RWPE1 (cell line): Measurements from ENCODE around the gene KLHL28.

Source experiments
- CTCF ChIA-PET: fragments of 350-600 bp; sonication (Branson Sonifier 250); formaldehyde crosslinking; extraction: SDS; loops from one replicate; lab custom pipeline; 2021; lab: Yijun Ruan, JAX
- POLR2A ChIA-PET: fragments of 400-600 bp; formaldehyde crosslinking; extraction: SDS; loops from one replicate; lab custom pipeline; 2020; ENCODE audit warnings: antibody characterized with exemption; ENCODE audit not compliant: low non-redundant PET; lab: Yijun Ruan, JAX
- DNase-seq: peaks from one replicate; pipeline ENCODE4 v3.0.0; 2012; ENCODE audit warnings: low spot score
- H3K27ac ChIP-seq: fragments of 450-650 bp; 2 replicates; pipeline ENCODE4 v1.5.1; 2017
- TF ChIP-seq, protein P1 (sequence below): fragments of 450-650 bp; conservative IDR thresholded peaks from 2 replicates; pipeline ENCODE4 v1.5.1; 2017; ENCODE audit warnings: low read depth, mild to moderate bottlenecking

The KLHL28 gene

GRCh38 chr14:44887596-44887955 lies 74.2 kb downstream of the KLHL28 start:
- ChIA-PET POLR2A (no interaction called here), CTCF (no interaction called here)
- no peak for DNase-seq
- TF ChIP-seq, protein P1, sequence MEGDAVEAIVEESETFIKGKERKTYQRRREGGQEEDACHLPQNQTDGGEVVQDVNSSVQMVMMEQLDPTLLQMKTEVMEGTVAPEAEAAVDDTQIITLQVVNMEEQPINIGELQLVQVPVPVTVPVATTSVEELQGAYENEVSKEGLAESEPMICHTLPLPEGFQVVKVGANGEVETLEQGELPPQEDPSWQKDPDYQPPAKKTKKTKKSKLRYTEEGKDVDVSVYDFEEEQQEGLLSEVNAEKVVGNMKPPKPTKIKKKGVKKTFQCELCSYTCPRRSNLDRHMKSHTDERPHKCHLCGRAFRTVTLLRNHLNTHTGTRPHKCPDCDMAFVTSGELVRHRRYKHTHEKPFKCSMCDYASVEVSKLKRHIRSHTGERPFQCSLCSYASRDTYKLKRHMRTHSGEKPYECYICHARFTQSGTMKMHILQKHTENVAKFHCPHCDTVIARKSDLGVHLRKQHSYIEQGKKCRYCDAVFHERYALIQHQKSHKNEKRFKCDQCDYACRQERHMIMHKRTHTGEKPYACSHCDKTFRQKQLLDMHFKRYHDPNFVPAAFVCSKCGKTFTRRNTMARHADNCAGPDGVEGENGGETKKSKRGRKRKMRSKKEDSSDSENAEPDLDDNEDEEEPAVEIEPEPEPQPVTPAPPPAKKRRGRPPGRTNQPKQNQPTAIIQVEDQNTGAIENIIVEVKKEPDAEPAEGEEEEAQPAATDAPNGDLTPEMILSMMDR, result no peak
- no peak overlapping the region for H3K27ac ChIP-seq

DNA sequence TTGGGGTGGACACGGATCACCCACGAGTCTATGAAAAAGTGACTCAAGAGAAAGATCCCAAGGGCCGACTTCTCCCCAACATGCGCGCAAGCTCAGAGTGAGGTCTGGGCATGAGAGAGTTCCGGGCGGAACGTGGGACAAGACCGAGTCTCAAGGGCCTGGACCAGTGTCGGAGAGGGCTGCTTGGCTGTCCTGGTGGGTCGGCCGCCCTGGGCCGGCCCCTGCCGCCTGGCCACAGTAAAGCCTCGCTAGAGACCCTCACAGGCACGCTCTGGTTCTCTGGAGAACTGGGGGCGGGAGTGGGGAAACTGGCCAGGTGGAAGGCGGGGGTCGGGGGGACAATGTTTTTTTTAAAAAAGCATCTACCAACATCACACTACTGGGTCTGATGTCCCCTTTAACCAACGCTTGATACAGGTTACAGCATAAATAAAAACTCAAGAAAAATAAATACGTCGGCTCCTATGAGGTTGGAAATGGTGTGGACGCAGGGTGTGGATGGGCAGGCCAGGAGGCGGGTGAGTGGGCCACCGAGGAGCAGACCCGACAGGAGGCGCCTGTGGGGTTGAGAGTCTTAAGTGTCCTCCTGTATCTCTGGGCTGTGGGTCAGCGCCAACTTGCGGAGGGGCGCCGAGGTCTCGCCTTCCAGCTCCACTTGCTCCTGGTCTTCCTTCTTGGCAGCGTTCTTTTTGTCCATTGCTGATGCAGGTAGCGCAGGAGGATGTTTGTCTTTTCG lies 74.7 kb downstream of the KLHL28 start:
- DNase-seq, result no peak
- TF ChIP-seq, protein P1, result no peak
- H3K27ac ChIP-seq, result no peak overlapping the region
- POLR2A ChIA-PET, result no interaction called here
- CTCF ChIA-PET, result no interaction called here

DNA sequence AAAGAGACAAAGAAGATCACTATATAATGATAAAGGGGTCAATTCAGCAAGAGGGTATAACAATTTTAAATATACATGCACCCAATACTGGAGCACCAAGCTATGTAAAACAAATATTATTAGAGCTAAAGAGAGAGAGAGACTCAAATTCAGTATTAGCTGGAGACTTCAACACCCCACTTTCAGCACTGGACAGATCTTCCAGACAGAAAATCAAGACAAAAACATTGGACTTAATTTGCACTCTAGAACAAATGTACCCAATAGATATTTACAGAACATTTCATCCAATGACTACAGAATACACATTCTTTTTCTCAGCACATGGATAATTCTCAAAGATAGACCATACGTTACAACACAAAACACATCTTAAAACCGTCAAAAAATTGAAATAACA lies 81.0 kb downstream of the KLHL28 start:
- ChIA-PET CTCF (no interaction called here), POLR2A (no interaction called here)
- DNase-seq, result no peak
- no peak overlapping the region for H3K27ac ChIP-seq
- TF ChIP-seq, protein P1, result no peak
